LNCAP (cell line): ENCODE results near the gene ADAM12.

Source experiments
- TF ChIP-seq, protein P1 (sequence below): fragments of 450-650 bp; IDR thresholded peaks from 2 replicates; pipeline ENCODE4 v1.5.1; 2017; ENCODE audit warnings: mild to moderate bottlenecking

ADAM12 gene

GRCh38 chr10:126034586-126034985 is 353.7 kb downstream of the ADAM12 start:
- TF ChIP-seq, protein P1, sequence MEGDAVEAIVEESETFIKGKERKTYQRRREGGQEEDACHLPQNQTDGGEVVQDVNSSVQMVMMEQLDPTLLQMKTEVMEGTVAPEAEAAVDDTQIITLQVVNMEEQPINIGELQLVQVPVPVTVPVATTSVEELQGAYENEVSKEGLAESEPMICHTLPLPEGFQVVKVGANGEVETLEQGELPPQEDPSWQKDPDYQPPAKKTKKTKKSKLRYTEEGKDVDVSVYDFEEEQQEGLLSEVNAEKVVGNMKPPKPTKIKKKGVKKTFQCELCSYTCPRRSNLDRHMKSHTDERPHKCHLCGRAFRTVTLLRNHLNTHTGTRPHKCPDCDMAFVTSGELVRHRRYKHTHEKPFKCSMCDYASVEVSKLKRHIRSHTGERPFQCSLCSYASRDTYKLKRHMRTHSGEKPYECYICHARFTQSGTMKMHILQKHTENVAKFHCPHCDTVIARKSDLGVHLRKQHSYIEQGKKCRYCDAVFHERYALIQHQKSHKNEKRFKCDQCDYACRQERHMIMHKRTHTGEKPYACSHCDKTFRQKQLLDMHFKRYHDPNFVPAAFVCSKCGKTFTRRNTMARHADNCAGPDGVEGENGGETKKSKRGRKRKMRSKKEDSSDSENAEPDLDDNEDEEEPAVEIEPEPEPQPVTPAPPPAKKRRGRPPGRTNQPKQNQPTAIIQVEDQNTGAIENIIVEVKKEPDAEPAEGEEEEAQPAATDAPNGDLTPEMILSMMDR, result no peak

- TF ChIP-seq, protein P1, result no peak
Observed at GRCh38 chr10:126029999-126030398, 358.3 kb downstream of the ADAM12 start.

- TF ChIP-seq, protein P1, result no peak
Observed at GRCh38 chr10:126027692-126028091, 360.6 kb downstream of the ADAM12 start.

DNA sequence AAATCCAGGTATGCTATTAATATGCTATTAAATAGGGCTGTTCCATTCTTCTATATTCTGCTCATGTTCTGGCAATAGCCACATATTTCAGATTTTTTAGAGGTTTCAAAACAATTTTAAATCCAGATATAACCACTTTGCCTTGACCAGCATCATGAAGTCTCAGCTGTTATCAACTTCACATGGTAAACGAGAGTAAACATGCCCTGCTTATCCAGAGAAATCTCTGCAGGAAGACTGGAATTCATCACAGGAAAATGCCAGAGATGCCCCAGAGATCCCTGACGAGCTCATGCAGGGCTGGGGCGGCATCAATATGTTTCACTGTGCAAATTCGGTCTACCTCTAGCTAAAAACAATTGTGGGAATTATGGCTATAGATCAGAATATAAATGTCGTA is 365.4 kb downstream of the ADAM12 start:
- TF ChIP-seq, protein P1, result no peak

- TF ChIP-seq, protein P1, result no peak
Observed at GRCh38 chr10:126021833-126022500, 366.3 kb downstream of the ADAM12 start.

DNA sequence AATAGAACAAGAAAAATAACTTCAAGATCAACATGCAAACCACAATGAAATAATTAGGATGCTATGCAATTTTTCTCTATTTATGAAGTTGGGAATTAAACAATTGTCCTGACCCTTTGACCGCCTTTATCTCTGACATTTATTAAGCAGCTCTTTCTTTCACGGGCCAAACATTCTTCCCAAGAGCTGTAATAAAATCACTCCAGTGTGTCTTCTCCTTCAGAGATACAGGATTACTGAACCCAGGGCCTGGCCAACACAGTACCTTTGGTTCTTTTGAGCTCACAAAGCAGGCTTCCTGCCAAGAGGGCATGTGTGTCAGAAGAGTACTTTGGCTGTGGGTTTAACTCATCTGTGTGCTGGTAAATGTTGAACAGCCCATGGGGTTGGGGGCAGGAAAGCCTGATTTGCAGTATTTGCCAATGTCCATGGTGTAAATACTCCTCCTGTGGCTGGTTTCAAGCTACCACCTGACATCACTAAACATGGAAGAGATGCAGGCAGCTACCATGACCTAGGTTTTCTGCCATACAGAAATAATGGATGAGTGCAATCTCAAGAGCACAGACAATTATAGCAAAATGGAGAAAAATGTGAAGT is 370.2 kb downstream of the ADAM12 start:
- TF ChIP-seq, protein P1, result no peak

GRCh38 chr10:126016882-126017281 is 371.4 kb downstream of the ADAM12 start:
- TF ChIP-seq, protein P1, result no peak
